IPS DF 6.9 (cell line): ENCODE data around the gene SPOCK1.

Source experiments
- DNase-seq: peaks from one replicate; pipeline ENCODE4 v3.0.0-alpha.2; 2013; ENCODE audit warnings: low read depth, low spot score
- H3K27ac ChIP-seq: one replicate; pipeline ENCODE4 v1.5.1; 2013; ENCODE audit warnings: low read length, control low read depth
- H3K27me3 ChIP-seq: 2 replicates; pipeline ENCODE4 v1.6.1; 2013; ENCODE audit warnings: mild to moderate bottlenecking, low read length; ENCODE audit not compliant: control insufficient read depth, insufficient read depth
- H3K36me3 ChIP-seq: 2 replicates; pipeline ENCODE4 v1.6.1; 2013; ENCODE audit warnings: low read length; ENCODE audit not compliant: control insufficient read depth, insufficient read depth
- H3K4me1 ChIP-seq: 2 replicates; pipeline ENCODE4 v1.6.1; 2013; ENCODE audit warnings: low read length; ENCODE audit not compliant: control insufficient read depth, insufficient read depth
- H3K4me3 ChIP-seq: 2 replicates; pipeline ENCODE4 v1.5.1; 2013; ENCODE audit warnings: mild to moderate bottlenecking, low read length
- H3K9me3 ChIP-seq: 2 replicates; pipeline ENCODE4 v1.6.1; 2013; ENCODE audit warnings: low read length, inconsistent platforms; ENCODE audit not compliant: control insufficient read depth, insufficient read depth
- WGBS: extraction: QIAGEN DNeasy Blood & Tissue Kit; methylation state at CpG from one replicate; pipeline ENCODE4 v1.1.7; 2013; ENCODE audit warnings: mixed read lengths, missing lambda C conversion rate; ENCODE audit not compliant: insufficient read length, insufficient coverage; 5-methylcytosine and 5-hydroxymethylcytosine counted together

The SPOCK1 gene

GRCh38 chr5:137218471-137218870 lies 280.7 kb downstream of the SPOCK1 start:
- no peaks in the 10 kb centered on the region for H3K4me1 ChIP-seq
- H3K27me3 ChIP-seq, result no peaks in the 10 kb centered on the region
- no peak for DNase-seq
- H3K4me3 ChIP-seq, result no peak overlapping the region
- H3K36me3 ChIP-seq, result no peaks in the 10 kb centered on the region
- no peaks in the 10 kb centered on the region for H3K9me3 ChIP-seq
- H3K27ac ChIP-seq, result no peak overlapping the region
- WGBS, result no CpG with 5 or more reads among the region's 1 CpG

DNA sequence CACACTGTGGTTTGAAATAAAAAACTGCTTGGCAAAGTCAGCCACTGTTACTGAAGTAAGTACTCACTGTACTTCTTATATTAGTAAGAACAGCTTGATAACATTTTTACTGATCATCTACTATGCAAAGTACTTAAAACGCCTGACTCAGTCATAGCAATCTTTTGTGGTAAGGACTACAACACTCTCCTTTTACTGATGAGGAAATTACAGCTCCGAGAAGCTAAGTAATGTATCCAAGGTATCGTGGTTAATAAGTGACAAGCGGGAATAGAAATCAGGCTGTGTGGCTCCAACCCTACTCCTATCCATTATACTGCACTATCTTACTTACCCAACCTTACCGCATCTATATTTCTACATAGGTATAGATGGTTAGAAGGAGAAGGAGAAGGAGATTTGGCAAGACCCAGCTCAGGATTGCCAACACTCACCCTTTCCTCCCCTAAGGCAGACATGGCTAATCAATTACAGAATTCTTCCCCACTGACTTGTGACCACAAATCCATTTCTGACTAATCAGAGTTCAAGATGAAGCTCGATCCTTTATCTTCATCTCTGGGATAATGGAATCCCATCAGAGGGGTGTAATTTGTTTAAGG lies 281.4 kb downstream of the SPOCK1 start:
- Histone ChIP-seq H3K4me3 (no peak overlapping the region), H3K27me3 (no peaks in the 10 kb centered on the region), H3K36me3 (no peaks in the 10 kb centered on the region), H3K9me3 (no peaks in the 10 kb centered on the region), H3K27ac (no peak overlapping the region), H3K4me1 (no peaks in the 10 kb centered on the region)
- WGBS, result no CpG with 5 or more reads among the region's 6 CpGs
- DNase-seq, result no peak

GRCh38 chr5:137216976-137217598 lies 282.0 kb downstream of the SPOCK1 start:
- no peak for DNase-seq
- WGBS, result no CpG with 5 or more reads among the region's 5 CpGs

GRCh38 chr5:137215780-137216179 lies 283.3 kb downstream of the SPOCK1 start:
- no peak for DNase-seq
- H3K27ac ChIP-seq, result no peak overlapping the region

More at GRCh38 chr5:137216976-137217598, 282.0 kb downstream of the SPOCK1 start:
- no peaks in the 10 kb centered on the region for H3K4me1 ChIP-seq
- no peak overlapping the region for H3K4me3 ChIP-seq
- no peaks in the 10 kb centered on the region for H3K27me3 ChIP-seq
- no peak overlapping the region for H3K27ac ChIP-seq
- no peaks in the 10 kb centered on the region for H3K9me3 ChIP-seq
- H3K36me3 ChIP-seq, result no peaks in the 10 kb centered on the region

GRCh38 chr5:137215261-137215660 lies 283.9 kb downstream of the SPOCK1 start:
- Histone ChIP-seq H3K4me1 (no peaks in the 10 kb centered on the region), H3K36me3 (no peaks in the 10 kb centered on the region), H3K4me3 (no peak overlapping the region), H3K9me3 (no peaks in the 10 kb centered on the region), H3K27ac (no peak overlapping the region), H3K27me3 (no peaks in the 10 kb centered on the region)
- DNase-seq, result no peak
- no CpG with 5 or more reads among the region's 1 CpG for WGBS

More at GRCh38 chr5:137215780-137216179, 283.3 kb downstream of the SPOCK1 start:
- Histone ChIP-seq H3K4me1 (no peaks in the 10 kb centered on the region), H3K27me3 (no peaks in the 10 kb centered on the region), H3K36me3 (no peaks in the 10 kb centered on the region), H3K4me3 (no peak overlapping the region), H3K9me3 (no peaks in the 10 kb centered on the region)
- no CpG with 5 or more reads among the region's 2 CpGs for WGBS

- Histone ChIP-seq H3K9me3 (no peaks in the 10 kb centered on the region), H3K4me1 (no peaks in the 10 kb centered on the region), H3K27ac (no peak overlapping the region), H3K27me3 (no peaks in the 10 kb centered on the region), H3K36me3 (no peaks in the 10 kb centered on the region), H3K4me3 (no peak overlapping the region)
- no CpG with 5 or more reads among the region's 2 CpGs for WGBS
- DNase-seq, result no peak
Measured at GRCh38 chr5:137214446-137215189, 284.5 kb downstream of the SPOCK1 start.

- no peaks in the 10 kb centered on the region for H3K4me1 ChIP-seq
- no peak overlapping the region for H3K27ac ChIP-seq
- no CpG with 5 or more reads among the region's 3 CpGs for WGBS
- no peaks in the 10 kb centered on the region for H3K36me3 ChIP-seq
- H3K4me3 ChIP-seq, result no peak overlapping the region
- no peak for DNase-seq
- no peaks in the 10 kb centered on the region for H3K27me3 ChIP-seq
- no peaks in the 10 kb centered on the region for H3K9me3 ChIP-seq
Measured at GRCh38 chr5:137212471-137212870, 286.7 kb downstream of the SPOCK1 start.

DNA sequence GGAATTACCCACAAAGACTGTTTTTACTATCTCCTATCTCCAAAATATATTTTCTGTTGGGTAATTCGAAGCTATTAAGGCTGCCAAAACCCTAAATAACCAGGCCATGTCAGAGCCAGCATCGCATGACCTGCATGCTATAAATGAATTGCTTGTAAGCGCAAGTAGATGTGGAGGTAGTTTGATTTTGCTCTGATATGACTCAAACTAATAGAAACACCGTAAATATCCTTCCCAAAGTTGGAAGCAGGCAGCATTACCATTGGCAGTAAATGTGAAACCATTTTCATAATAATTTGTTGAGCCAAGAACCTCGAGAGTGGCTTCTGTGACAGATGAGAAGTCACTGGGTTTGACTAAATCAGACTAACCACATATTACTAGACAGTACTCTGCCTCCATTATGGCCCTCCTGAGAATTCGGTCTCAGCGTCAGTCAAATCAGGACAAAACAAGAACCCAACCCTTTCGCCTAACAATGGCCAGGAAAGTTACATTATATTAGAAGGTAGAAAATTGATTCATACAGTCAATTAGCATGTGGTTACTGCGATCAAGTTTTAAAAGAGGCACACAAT lies 289.8 kb downstream of the SPOCK1 start:
- Histone ChIP-seq H3K36me3 (no peaks in the 10 kb centered on the region), H3K4me1 (no peaks in the 10 kb centered on the region), H3K27me3 (no peaks in the 10 kb centered on the region), H3K27ac (no peak overlapping the region), H3K9me3 (no peaks in the 10 kb centered on the region), H3K4me3 (no peak overlapping the region)
- no CpG with 5 or more reads among the region's 9 CpGs for WGBS
- no peak for DNase-seq

DNA sequence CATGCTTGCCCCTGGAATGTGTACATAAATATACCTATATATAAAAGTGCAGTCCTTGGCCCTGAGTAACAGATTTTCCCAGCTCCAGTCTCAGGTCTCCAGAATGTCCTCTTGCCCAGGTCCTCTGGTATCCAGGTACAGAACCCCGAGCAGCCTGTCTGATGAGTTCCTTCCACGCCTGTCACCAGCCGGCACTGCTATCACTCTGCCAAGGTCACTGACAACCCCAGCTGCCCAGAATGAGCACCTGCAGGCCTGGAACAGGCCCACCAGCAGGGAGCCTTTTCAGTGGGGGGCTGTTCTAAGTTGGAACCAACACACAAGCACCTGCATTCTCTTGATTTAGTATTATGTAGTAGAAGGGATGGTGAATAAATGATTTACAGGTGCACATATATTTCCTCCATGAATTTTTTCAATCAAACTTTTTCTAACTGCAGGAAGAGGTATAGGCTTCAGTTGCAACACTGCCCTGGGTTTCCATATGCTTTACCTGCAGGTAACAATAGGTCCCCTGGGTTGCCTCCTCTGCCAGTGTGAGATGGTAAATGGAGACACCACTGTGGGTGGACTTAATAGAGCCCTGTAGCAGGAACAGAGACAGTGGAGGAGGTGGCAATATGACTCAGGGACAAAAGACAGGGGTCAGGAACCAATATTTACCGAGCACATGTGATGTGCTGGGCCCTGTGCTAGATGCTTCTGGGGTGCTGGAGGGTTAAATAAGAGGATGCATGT lies 291.9 kb downstream of the SPOCK1 start:
- H3K9me3 ChIP-seq, result no peaks in the 10 kb centered on the region
- no peaks in the 10 kb centered on the region for H3K4me1 ChIP-seq
- H3K27me3 ChIP-seq, result no peaks in the 10 kb centered on the region
- H3K36me3 ChIP-seq, result no peaks in the 10 kb centered on the region
- no peak overlapping the region for H3K4me3 ChIP-seq
- no CpG with 5 or more reads among the region's 4 CpGs for WGBS
- no peak overlapping the region for H3K27ac ChIP-seq
- no peak for DNase-seq
